ENCODE data around the gene MTMR11. TPM values are rescaled to one million over a fixed set of nuclear protein-coding genes. Genes with fewer than 3 reads are reported as not detected.
A peak's percentile ranks its signal among the peaks of the same experiment; 100 is the strongest.

The MTMR11 gene
- total and polyA plus RNA-seq, 2 of the 13 experiments (the other 11 are each of a cell fraction or from before 2014, with no cell fraction given) = 0.49 to 2.8 TPM

DNA sequence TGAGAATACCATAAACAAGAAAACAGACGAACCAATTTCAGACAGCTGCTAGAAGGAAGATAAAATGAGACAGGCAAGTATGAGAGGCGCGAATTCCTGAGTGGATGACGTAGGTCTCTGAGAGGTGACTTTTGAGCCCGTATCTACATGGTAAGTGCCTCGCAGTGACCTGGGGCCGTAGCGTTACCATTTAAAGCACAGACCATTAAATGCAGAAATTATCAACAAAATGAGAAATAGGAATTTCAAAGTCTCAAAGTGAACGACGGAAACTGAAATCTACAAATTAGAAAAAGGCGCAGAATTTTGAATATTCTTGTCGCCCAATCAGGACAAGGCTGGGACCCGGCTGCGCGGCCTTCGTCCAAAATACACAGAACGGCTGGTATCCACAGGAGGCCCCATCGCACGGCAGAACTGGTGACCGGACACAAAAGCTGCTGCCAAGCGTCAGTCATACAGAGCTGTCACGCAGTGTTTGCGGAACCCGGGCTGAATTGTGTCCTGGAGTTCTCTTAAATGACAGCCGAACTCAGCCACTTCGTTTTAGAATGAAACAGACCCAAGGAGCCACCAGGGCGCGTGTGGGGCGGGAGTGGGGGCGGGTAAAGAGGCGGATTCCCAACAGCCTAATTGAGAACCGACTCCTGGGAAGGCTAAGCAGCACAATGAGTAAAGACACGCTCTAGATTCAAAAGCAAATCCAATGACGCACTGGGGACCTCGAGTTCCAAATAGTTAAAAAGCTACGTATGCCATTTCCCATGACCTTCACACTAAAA lies 51.1 kb downstream of the MTMR11 start (continued):
- TF ChIP-seq ZNF430 (CRISPR knock-in tag; IDR thresholded peaks at IDR 0.05) (no peak), HNRNPH1 (optimal IDR thresholded peaks at IDR 0.05; ENCODE audit: low read depth, low read length) (no peak), ZFP36L2 (CRISPR knock-in tag; IDR thresholded peaks at IDR 0.05) (no peak), GTF3A (CRISPR knock-in tag; conservative IDR thresholded peaks at IDR 0.05) (no peak), REL (CRISPR knock-in tag; conservative IDR thresholded peaks at IDR 0.05) (0 out of 2 replicates have a peak, but pooled peaks have one; percentile 42), TCF12 (IDR thresholded peaks at IDR 0.05) (no peak), TCF12 (CRISPR knock-in tag; IDR thresholded peaks at IDR 0.05) (0 out of 2 replicates have a peak, but pooled peaks have one; percentile 24), NFKBIZ (CRISPR knock-in tag; IDR thresholded peaks at IDR 0.05) (no peak), HNRNPUL1 (IDR thresholded peaks at IDR 0.05; ENCODE audit: low read depth, low read length) (no peak), PLRG1 (conservative IDR thresholded peaks at IDR 0.05) (no peak), GABPA (IDR thresholded peaks at IDR 0.05; ENCODE audit: low read depth, low read length) (no peak), GABPA (CRISPR knock-in tag; IDR thresholded peaks at IDR 0.05; ENCODE audit: low read depth) (0 out of 2 replicates have a peak, but pooled peaks have one; percentile 8), NCOR1 (IDR thresholded peaks at IDR 0.05; ENCODE audit: borderline replicate concordance, low read length) (no peak), RELA (CRISPR knock-in tag; IDR thresholded peaks at IDR 0.05) (no peak), NFKB2 (CRISPR knock-in tag; IDR thresholded peaks at IDR 0.05; ENCODE audit: borderline replicate concordance) (no peak), ZIK1 (CRISPR knock-in tag; IDR thresholded peaks at IDR 0.05; ENCODE audit: borderline replicate concordance, low read depth) (no peak), AHR (CRISPR knock-in tag; IDR thresholded peaks at IDR 0.05) (no peak), ZNF20 (CRISPR knock-in tag; IDR thresholded peaks at IDR 0.05) (no peak)
- TF ChIP-seq, protein P1, sequence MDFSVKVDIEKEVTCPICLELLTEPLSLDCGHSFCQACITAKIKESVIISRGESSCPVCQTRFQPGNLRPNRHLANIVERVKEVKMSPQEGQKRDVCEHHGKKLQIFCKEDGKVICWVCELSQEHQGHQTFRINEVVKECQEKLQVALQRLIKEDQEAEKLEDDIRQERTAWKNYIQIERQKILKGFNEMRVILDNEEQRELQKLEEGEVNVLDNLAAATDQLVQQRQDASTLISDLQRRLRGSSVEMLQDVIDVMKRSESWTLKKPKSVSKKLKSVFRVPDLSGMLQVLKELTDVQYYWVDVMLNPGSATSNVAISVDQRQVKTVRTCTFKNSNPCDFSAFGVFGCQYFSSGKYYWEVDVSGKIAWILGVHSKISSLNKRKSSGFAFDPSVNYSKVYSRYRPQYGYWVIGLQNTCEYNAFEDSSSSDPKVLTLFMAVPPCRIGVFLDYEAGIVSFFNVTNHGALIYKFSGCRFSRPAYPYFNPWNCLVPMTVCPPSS (IDR thresholded peaks at IDR 0.05) = no peak
- TF ChIP-seq, protein P2, sequence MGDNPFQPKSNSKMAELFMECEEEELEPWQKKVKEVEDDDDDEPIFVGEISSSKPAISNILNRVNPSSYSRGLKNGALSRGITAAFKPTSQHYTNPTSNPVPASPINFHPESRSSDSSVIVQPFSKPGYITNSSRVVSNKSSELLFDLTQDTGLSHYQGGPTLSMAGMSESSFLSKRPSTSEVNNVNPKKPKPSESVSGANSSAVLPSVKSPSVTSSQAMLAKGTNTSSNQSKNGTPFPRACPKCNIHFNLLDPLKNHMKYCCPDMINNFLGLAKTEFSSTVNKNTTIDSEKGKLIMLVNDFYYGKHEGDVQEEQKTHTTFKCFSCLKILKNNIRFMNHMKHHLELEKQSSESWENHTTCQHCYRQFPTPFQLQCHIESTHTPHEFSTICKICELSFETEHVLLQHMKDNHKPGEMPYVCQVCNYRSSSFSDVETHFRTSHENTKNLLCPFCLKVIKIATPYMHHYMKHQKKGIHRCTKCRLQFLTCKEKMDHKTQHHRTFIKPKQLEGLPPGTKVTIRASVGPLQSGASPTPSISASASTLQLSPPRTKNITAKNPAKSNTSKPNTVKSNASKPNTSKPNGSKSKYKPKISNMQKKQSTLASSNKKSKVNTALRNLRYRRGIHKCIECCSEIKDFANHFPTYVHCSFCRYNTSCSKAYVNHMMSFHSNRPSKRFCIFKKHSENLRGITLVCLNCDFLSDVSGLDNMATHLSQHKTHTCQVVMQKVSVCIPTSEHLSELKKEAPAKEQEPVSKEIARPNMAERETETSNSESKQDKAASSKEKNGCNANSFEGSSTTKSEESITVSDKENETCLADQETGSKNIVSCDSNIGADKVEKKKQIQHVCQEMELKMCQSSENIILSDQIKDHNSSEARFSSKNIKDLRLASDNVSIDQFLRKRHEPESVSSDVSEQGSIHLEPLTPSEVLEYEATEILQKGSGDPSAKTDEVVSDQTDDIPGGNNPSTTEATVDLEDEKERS (CRISPR knock-in tag; IDR thresholded peaks at IDR 0.05) = no peak
- TF ChIP-seq, protein P3, sequence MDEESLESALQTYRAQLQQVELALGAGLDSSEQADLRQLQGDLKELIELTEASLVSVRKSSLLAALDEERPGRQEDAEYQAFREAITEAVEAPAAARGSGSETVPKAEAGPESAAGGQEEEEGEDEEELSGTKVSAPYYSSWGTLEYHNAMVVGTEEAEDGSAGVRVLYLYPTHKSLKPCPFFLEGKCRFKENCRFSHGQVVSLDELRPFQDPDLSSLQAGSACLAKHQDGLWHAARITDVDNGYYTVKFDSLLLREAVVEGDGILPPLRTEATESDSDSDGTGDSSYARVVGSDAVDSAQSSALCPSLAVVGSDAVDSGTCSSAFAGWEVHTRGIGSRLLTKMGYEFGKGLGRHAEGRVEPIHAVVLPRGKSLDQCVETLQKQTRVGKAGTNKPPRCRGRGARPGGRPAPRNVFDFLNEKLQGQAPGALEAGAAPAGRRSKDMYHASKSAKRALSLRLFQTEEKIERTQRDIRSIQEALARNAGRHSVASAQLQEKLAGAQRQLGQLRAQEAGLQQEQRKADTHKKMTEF (CRISPR knock-in tag; IDR thresholded peaks at IDR 0.05) = no peak
- TF ChIP-seq, protein P4, sequence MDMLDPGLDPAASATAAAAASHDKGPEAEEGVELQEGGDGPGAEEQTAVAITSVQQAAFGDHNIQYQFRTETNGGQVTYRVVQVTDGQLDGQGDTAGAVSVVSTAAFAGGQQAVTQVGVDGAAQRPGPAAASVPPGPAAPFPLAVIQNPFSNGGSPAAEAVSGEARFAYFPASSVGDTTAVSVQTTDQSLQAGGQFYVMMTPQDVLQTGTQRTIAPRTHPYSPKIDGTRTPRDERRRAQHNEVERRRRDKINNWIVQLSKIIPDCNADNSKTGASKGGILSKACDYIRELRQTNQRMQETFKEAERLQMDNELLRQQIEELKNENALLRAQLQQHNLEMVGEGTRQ (IDR thresholded peaks at IDR 0.05; ENCODE audit: low read depth, low read length) = no peak
- TF ChIP-seq, protein P4 (CRISPR knock-in tag; IDR thresholded peaks at IDR 0.05; ENCODE audit: borderline replicate concordance) = no peak
